Measurements from ENCODE around the gene CCDC85C.

The CCDC85C gene

GRCh38 chr14:99480917-99481744, 122.9 kb downstream of the CCDC85C start, which contains the start of gene CCNK:
TSS of gene CCNK (plus strand) at chr14:99481409. CDS start at chr14:99492678, 11,269 bp downstream.
- DNase-seq (ENCODE audit: low read depth in 1 of 2, low spot score in 1 of 2): peak; percentile 100

GRCh38 chr14:99479906-99480869, 123.8 kb downstream of the CCDC85C start, which contains the start of gene SETD3:
TSS of gene SETD3 (minus strand) at chr14:99480859. CDS start at chr14:99465805, 15,054 bp downstream.
- DNase-seq (ENCODE audit: low read depth in 1 of 2, low spot score in 1 of 2): peak; percentile 9 to 17

GRCh38 chr14:99479160-99479905, 124.7 kb downstream of the CCDC85C start:
- no peak for DNase-seq (ENCODE audit: low read depth in 1 of 2, low spot score in 1 of 2)

- DNase-seq (ENCODE audit: low read depth in 1 of 2, low spot score in 1 of 2): no peak
These were observed 125.9 kb downstream of the CCDC85C start for GRCh38 chr14:99478128-99478527.

GRCh38 chr14:99476864-99477263, 127.1 kb downstream of the CCDC85C start:
- no peak for DNase-seq (ENCODE audit: low read depth in 1 of 2, low spot score in 1 of 2)

GRCh38 chr14:99475660-99476059, 128.3 kb downstream of the CCDC85C start:
- no peak for DNase-seq (ENCODE audit: low read depth in 1 of 2, low spot score in 1 of 2)

GRCh38 chr14:99475179-99475578, 128.8 kb downstream of the CCDC85C start:
- DNase-seq (ENCODE audit: low read depth in 1 of 2, low spot score in 1 of 2): no peak

- no peak for DNase-seq (ENCODE audit: low read depth in 1 of 2, low spot score in 1 of 2)
These were observed 130.5 kb downstream of the CCDC85C start for GRCh38 chr14:99473458-99473857.

GRCh38 chr14:99472937-99473336, 131.1 kb downstream of the CCDC85C start:
- DNase-seq (ENCODE audit: low read depth in 1 of 2, low spot score in 1 of 2): no peak

- no peak for DNase-seq (ENCODE audit: low read depth in 1 of 2, low spot score in 1 of 2)
These were observed 132.3 kb downstream of the CCDC85C start for GRCh38 chr14:99471731-99472130.

- DNase-seq (ENCODE audit: low read depth in 1 of 2, low spot score in 1 of 2): no peak
These were observed 135.0 kb downstream of the CCDC85C start for GRCh38 chr14:99468836-99469592.

- DNase-seq (ENCODE audit: low read depth in 1 of 2, low spot score in 1 of 2): no peak
These were observed 135.9 kb downstream of the CCDC85C start for GRCh38 chr14:99468081-99468480.

- DNase-seq (ENCODE audit: low read depth in 1 of 2, low spot score in 1 of 2): no peak
These were observed 136.5 kb downstream of the CCDC85C start for GRCh38 chr14:99467336-99468078.

GRCh38 chr14:99466758-99467157, 137.2 kb downstream of the CCDC85C start:
- DNase-seq (ENCODE audit: low read depth in 1 of 2, low spot score in 1 of 2): no peak

GRCh38 chr14:99465288-99465687, 138.7 kb downstream of the CCDC85C start:
- no peak for DNase-seq (ENCODE audit: low read depth in 1 of 2, low spot score in 1 of 2)

- DNase-seq (ENCODE audit: low read depth in 1 of 2, low spot score in 1 of 2): no peak
These were observed 140.0 kb downstream of the CCDC85C start for GRCh38 chr14:99463974-99464373.

GRCh38 chr14:99462210-99462609, 141.8 kb downstream of the CCDC85C start:
- DNase-seq (ENCODE audit: low read depth in 1 of 2, low spot score in 1 of 2): no peak

- DNase-seq (ENCODE audit: low read depth in 1 of 2, low spot score in 1 of 2): no peak
These were observed 142.5 kb downstream of the CCDC85C start for GRCh38 chr14:99461411-99462085.

- no peak for DNase-seq (ENCODE audit: low read depth in 1 of 2, low spot score in 1 of 2)
These were observed 143.2 kb downstream of the CCDC85C start for GRCh38 chr14:99460793-99461192.

Measured in activated T-helper 1 cell treated with anti-CD3 and anti-CD28 coated beads, Interleukin-2, amount 50 U/mL, for 16 hours (primary cell).